HepG2 (cell line): ENCODE results near the gene HHATL. TPM values are rescaled to one million over a fixed set of nuclear protein-coding genes. Genes with fewer than 3 reads are reported as not detected.
A peak's percentile ranks its signal among the peaks of the same experiment; 100 is the strongest.

Experiments used
- LCORL ChIP-seq, 2 experiments: fragments of 450-650 bp in 1 of 2; sonication (generic) in 1 of 2; formaldehyde crosslinking in 1 of 2; IDR thresholded peaks; 2 replicates each; pipeline versions ENCODE4 v1.5.0 to v1.6.1; 2017 to 2020; ENCODE audit warnings: antibody characterized with exemption in 1 of 2, missing genetic modification reagents in 1 of 2
- MBNL3 ChIP-seq: fragments of 250-450 bp; sonication (Bioruptor Pico); conservative IDR thresholded peaks from 2 replicates; pipeline ENCODE4 v1.8.0; 2022; ENCODE audit warnings: mild to moderate bottlenecking, inconsistent platforms
- RELA ChIP-seq: sonication (generic); formaldehyde crosslinking; IDR thresholded peaks from 2 replicates; pipeline ENCODE4 v1.4.0; 2020; ENCODE audit warnings: missing genetic modification reagents
- SETDB1 ChIP-seq: sonication (generic); formaldehyde crosslinking; IDR thresholded peaks from 2 replicates; pipeline ENCODE4 v1.5.1; 2020; ENCODE audit warnings: missing genetic modification reagents, mild to moderate bottlenecking, borderline replicate concordance
- ZNF251 ChIP-seq: sonication (generic); formaldehyde crosslinking; IDR thresholded peaks from 2 replicates; pipeline ENCODE4 v1.9.0; 2021; ENCODE audit warnings: mild to moderate bottlenecking, missing genetic modification reagents
- ZNF468 ChIP-seq: sonication (generic); formaldehyde crosslinking; IDR thresholded peaks from 2 replicates; pipeline ENCODE4 v1.8.0; 2022; ENCODE audit warnings: mild to moderate bottlenecking, moderate library complexity, missing genetic modification reagents
- ZSCAN31 ChIP-seq: sonication (generic); formaldehyde crosslinking; IDR thresholded peaks from 2 replicates; pipeline ENCODE4 v1.5.0; 2020; ENCODE audit warnings: low read depth, mild to moderate bottlenecking, missing genetic modification reagents
- polyA plus RNA-seq, 8 experiments: library from polyadenylated mRNA; depleted of rRNA in 3 of 8; stranded (reverse) in 7 of 8; unstranded in 1 of 8; fragments of >200 nt; fragmentation: Illumina TruSeq in 4 of 8; extraction: Trizol in 4 of 8; gene quantifications; 2 replicates each; pipeline versions ENCODE4 v1.2.1 to v1.2.3, GENCODE V29; 2011 to 2016; ENCODE audit warnings: low read depth in 4 of 8, missing spikeins in 1 of 8, mixed read lengths in 1 of 8; ENCODE audit not compliant: insufficient read depth in 1 of 8
- total RNA-seq, 5 experiments: library from RNA; depleted of rRNA; stranded (reverse); fragments of >200 nt; fragmentation: Illumina TruSeq; extraction: Trizol; gene quantifications; 2 replicates each; pipeline ENCODE4 v1.2.3, GENCODE V29; 2016; ENCODE audit warnings: low read depth in 1 of 5
- TF ChIP-seq, protein P1 (sequence below): sonication (generic); formaldehyde crosslinking; IDR thresholded peaks from 2 replicates; pipeline ENCODE4; 2020; ENCODE audit warnings: missing genetic modification reagents, mild to moderate bottlenecking, borderline replicate concordance
- TF ChIP-seq, protein P2 (sequence below): sonication (generic); formaldehyde crosslinking; IDR thresholded peaks from 2 replicates; pipeline ENCODE4 v1.5.1; 2020; ENCODE audit warnings: mild to moderate bottlenecking, missing genetic modification reagents, borderline replicate concordance
- TF ChIP-seq, protein P3 (sequence below): sonication (generic); formaldehyde crosslinking; IDR thresholded peaks from 2 replicates; pipeline ENCODE4 v1.4.0; 2020; ENCODE audit warnings: missing genetic modification reagents
- TF ChIP-seq, protein P4 (sequence below): sonication (generic); formaldehyde crosslinking; IDR thresholded peaks from 2 replicates; pipeline ENCODE4 v1.4.0; 2020; ENCODE audit warnings: missing genetic modification reagents
- TF ChIP-seq, protein P5 (sequence below): sonication (generic); formaldehyde crosslinking; IDR thresholded peaks from 2 replicates; pipeline ENCODE4 v1.9.0; 2021; ENCODE audit warnings: missing genetic modification reagents, borderline replicate concordance

The HHATL gene
- total and polyA plus RNA-seq, 2 of the 13 experiments (the other 11 are each of a cell fraction or from before 2014, with no cell fraction given), result 0.26 TPM; not detected in 1

DNA sequence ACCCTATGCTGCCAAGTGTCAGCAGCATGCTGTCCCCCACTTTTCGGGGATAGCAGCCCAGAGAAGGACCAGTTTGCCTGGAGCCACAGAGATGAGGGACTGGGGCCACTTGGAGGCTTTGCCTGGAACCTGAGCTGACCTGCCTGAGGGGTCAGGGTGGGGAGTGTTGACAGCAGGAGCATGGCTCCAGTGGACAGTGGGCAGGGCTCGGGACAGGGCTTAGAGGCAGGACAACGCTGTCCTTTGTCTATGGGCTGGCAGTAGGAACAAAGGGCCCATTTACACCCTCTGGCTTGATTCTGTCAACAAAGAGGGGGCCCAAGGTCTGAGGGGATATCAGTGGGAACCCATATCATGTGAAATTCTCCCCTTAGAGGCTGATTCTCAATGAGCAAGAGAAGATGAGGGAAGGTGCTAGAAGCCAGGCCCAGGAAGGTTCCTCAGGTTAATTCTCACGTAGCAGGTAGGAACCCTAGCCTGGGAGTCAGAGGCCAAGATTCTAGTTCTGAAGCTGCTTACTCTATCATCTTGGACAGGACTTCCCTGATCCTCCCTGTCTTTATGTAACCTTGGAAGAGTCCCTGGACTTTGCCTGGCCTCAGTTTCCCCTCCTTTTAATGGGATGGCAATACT, 29.7 kb upstream of the HHATL start (continued):
- TF ChIP-seq, protein P1, sequence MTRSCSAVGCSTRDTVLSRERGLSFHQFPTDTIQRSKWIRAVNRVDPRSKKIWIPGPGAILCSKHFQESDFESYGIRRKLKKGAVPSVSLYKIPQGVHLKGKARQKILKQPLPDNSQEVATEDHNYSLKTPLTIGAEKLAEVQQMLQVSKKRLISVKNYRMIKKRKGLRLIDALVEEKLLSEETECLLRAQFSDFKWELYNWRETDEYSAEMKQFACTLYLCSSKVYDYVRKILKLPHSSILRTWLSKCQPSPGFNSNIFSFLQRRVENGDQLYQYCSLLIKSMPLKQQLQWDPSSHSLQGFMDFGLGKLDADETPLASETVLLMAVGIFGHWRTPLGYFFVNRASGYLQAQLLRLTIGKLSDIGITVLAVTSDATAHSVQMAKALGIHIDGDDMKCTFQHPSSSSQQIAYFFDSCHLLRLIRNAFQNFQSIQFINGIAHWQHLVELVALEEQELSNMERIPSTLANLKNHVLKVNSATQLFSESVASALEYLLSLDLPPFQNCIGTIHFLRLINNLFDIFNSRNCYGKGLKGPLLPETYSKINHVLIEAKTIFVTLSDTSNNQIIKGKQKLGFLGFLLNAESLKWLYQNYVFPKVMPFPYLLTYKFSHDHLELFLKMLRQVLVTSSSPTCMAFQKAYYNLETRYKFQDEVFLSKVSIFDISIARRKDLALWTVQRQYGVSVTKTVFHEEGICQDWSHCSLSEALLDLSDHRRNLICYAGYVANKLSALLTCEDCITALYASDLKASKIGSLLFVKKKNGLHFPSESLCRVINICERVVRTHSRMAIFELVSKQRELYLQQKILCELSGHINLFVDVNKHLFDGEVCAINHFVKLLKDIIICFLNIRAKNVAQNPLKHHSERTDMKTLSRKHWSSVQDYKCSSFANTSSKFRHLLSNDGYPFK, result no peak
- TF ChIP-seq, protein P2, sequence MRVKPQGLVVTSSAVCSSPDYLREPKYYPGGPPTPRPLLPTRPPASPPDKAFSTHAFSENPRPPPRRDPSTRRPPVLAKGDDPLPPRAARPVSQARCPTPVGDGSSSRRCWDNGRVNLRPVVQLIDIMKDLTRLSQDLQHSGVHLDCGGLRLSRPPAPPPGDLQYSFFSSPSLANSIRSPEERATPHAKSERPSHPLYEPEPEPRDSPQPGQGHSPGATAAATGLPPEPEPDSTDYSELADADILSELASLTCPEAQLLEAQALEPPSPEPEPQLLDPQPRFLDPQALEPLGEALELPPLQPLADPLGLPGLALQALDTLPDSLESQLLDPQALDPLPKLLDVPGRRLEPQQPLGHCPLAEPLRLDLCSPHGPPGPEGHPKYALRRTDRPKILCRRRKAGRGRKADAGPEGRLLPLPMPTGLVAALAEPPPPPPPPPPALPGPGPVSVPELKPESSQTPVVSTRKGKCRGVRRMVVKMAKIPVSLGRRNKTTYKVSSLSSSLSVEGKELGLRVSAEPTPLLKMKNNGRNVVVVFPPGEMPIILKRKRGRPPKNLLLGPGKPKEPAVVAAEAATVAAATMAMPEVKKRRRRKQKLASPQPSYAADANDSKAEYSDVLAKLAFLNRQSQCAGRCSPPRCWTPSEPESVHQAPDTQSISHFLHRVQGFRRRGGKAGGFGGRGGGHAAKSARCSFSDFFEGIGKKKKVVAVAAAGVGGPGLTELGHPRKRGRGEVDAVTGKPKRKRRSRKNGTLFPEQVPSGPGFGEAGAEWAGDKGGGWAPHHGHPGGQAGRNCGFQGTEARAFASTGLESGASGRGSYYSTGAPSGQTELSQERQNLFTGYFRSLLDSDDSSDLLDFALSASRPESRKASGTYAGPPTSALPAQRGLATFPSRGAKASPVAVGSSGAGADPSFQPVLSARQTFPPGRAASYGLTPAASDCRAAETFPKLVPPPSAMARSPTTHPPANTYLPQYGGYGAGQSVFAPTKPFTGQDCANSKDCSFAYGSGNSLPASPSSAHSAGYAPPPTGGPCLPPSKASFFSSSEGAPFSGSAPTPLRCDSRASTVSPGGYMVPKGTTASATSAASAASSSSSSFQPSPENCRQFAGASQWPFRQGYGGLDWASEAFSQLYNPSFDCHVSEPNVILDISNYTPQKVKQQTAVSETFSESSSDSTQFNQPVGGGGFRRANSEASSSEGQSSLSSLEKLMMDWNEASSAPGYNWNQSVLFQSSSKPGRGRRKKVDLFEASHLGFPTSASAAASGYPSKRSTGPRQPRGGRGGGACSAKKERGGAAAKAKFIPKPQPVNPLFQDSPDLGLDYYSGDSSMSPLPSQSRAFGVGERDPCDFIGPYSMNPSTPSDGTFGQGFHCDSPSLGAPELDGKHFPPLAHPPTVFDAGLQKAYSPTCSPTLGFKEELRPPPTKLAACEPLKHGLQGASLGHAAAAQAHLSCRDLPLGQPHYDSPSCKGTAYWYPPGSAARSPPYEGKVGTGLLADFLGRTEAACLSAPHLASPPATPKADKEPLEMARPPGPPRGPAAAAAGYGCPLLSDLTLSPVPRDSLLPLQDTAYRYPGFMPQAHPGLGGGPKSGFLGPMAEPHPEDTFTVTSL (CRISPR knock-in tag), result no peak
- 0 out of 2 replicates have a peak, but pooled peaks have one; percentile 54 for TF ChIP-seq ZSCAN31 (CRISPR knock-in tag)
- TF ChIP-seq, protein P3, sequence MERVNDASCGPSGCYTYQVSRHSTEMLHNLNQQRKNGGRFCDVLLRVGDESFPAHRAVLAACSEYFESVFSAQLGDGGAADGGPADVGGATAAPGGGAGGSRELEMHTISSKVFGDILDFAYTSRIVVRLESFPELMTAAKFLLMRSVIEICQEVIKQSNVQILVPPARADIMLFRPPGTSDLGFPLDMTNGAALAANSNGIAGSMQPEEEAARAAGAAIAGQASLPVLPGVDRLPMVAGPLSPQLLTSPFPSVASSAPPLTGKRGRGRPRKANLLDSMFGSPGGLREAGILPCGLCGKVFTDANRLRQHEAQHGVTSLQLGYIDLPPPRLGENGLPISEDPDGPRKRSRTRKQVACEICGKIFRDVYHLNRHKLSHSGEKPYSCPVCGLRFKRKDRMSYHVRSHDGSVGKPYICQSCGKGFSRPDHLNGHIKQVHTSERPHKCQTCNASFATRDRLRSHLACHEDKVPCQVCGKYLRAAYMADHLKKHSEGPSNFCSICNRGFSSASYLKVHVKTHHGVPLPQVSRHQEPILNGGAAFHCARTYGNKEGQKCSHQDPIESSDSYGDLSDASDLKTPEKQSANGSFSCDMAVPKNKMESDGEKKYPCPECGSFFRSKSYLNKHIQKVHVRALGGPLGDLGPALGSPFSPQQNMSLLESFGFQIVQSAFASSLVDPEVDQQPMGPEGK (CRISPR knock-in tag), result peak; percentile 89
- TF ChIP-seq SETDB1 (CRISPR knock-in tag), result no peak
- TF ChIP-seq ZNF251 (CRISPR knock-in tag), result no peak
- no peak for TF ChIP-seq MBNL3 (CRISPR knock-in tag)
- TF ChIP-seq, protein P4, sequence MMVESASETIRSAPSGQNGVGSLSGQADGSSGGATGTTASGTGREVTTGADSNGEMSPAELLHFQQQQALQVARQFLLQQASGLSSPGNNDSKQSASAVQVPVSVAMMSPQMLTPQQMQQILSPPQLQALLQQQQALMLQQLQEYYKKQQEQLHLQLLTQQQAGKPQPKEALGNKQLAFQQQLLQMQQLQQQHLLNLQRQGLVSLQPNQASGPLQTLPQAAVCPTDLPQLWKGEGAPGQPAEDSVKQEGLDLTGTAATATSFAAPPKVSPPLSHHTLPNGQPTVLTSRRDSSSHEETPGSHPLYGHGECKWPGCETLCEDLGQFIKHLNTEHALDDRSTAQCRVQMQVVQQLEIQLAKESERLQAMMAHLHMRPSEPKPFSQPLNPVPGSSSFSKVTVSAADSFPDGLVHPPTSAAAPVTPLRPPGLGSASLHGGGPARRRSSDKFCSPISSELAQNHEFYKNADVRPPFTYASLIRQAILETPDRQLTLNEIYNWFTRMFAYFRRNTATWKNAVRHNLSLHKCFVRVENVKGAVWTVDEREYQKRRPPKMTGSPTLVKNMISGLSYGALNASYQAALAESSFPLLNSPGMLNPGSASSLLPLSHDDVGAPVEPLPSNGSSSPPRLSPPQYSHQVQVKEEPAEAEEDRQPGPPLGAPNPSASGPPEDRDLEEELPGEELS, result peak; percentile 80
- no peak for TF ChIP-seq LCORL (IDR thresholded peaks at IDR 0.05)
- TF ChIP-seq LCORL (CRISPR knock-in tag; IDR thresholded peaks at IDR 0.05), result peak; percentile 50; the same call in 1 of the 2 replicates
- TF ChIP-seq RELA (CRISPR knock-in tag), result 0 out of 2 replicates have a peak, but pooled peaks have one; percentile 58
- TF ChIP-seq, protein P5, sequence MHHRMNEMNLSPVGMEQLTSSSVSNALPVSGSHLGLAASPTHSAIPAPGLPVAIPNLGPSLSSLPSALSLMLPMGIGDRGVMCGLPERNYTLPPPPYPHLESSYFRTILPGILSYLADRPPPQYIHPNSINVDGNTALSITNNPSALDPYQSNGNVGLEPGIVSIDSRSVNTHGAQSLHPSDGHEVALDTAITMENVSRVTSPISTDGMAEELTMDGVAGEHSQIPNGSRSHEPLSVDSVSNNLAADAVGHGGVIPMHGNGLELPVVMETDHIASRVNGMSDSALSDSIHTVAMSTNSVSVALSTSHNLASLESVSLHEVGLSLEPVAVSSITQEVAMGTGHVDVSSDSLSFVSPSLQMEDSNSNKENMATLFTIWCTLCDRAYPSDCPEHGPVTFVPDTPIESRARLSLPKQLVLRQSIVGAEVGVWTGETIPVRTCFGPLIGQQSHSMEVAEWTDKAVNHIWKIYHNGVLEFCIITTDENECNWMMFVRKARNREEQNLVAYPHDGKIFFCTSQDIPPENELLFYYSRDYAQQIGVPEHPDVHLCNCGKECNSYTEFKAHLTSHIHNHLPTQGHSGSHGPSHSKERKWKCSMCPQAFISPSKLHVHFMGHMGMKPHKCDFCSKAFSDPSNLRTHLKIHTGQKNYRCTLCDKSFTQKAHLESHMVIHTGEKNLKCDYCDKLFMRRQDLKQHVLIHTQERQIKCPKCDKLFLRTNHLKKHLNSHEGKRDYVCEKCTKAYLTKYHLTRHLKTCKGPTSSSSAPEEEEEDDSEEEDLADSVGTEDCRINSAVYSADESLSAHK (CRISPR knock-in tag), result no peak
- no peak for TF ChIP-seq ZNF468 (CRISPR knock-in tag)
